Mesendoderm (in vitro differentiated cells): ENCODE measurements around the gene AP3D1.
"Not testable (repeated sequence)": the region's sequence is repeated elsewhere in the genome, so short reads cannot be mapped to it uniquely, and the experiment has no call there.

Source experiments
- DNase-seq: peaks from one replicate; pipeline ENCODE4 v3.0.0; 2013
- H2AK5ac ChIP-seq: 2 replicates; pipeline ENCODE4 v1.6.1; 2013; ENCODE audit warnings: low read length, inconsistent platforms
- H2BK120ac ChIP-seq: 2 replicates; pipeline ENCODE4 v1.6.1; 2013; ENCODE audit warnings: low read depth, mild to moderate bottlenecking, low read length, moderate library complexity, mixed read lengths
- H2BK15ac ChIP-seq: replicated peaks from 2 replicates; pipeline ENCODE4 v1.6.1; 2013; ENCODE audit warnings: low read depth, mild to moderate bottlenecking, moderate library complexity
- H2BK5ac ChIP-seq: 2 replicates; pipeline ENCODE4 v1.6.1; 2013; ENCODE audit warnings: low read length, inconsistent platforms
- H3K18ac ChIP-seq: 2 replicates; pipeline ENCODE4 v1.6.1; 2013; ENCODE audit warnings: mild to moderate bottlenecking, low read length, mixed read lengths
- H3K23ac ChIP-seq: one replicate; pipeline ENCODE4 v1.6.1; 2013; ENCODE audit warnings: low read length
- H3K27ac ChIP-seq: 2 replicates; pipeline ENCODE4 v1.5.1; 2013; ENCODE audit warnings: low read depth, mild to moderate bottlenecking, inconsistent platforms, low read length, moderate library complexity
- H3K27me3 ChIP-seq: 2 replicates; pipeline ENCODE4 v1.6.1; 2013; ENCODE audit warnings: low read length, control low read depth, mild to moderate bottlenecking, inconsistent platforms; ENCODE audit not compliant: insufficient read depth, poor library complexity
- H3K36me3 ChIP-seq: 2 replicates; pipeline ENCODE4 v1.6.1; 2013; ENCODE audit warnings: low read length, inconsistent platforms; ENCODE audit not compliant: control insufficient read depth, insufficient read depth
- H3K4ac ChIP-seq: one replicate; pipeline ENCODE4 v1.6.1; 2013; ENCODE audit warnings: low read depth, mild to moderate bottlenecking, low read length, moderate library complexity
- H3K4me1 ChIP-seq: 2 replicates; pipeline ENCODE4 v1.6.1; 2013; ENCODE audit warnings: low read depth, low read length, inconsistent platforms; ENCODE audit not compliant: control insufficient read depth
- H3K4me2 ChIP-seq: 2 replicates; pipeline ENCODE4 v1.6.1; 2013; ENCODE audit warnings: low read length
- H3K4me3 ChIP-seq: 2 replicates; pipeline ENCODE4 v1.5.1; 2013; ENCODE audit warnings: mild to moderate bottlenecking, low read length
- H3K56ac ChIP-seq: one replicate; pipeline ENCODE4 v1.6.1; 2013; ENCODE audit warnings: low read length
- H3K79me1 ChIP-seq: 2 replicates; pipeline ENCODE4 v1.6.1; 2013; ENCODE audit warnings: low read length, inconsistent platforms
- H3K79me2 ChIP-seq: 2 replicates; pipeline ENCODE4 v1.6.1; 2013; ENCODE audit warnings: mild to moderate bottlenecking, low read length; ENCODE audit not compliant: control insufficient read depth, insufficient read depth
- H3K9ac ChIP-seq: 2 replicates; pipeline ENCODE4 v1.6.1; 2013; ENCODE audit warnings: low read length, inconsistent platforms
- H4K5ac ChIP-seq: one replicate; pipeline ENCODE4 v1.6.1; 2013; ENCODE audit warnings: low read length
- H4K8ac ChIP-seq: one replicate; pipeline ENCODE4 v1.6.1; 2013; ENCODE audit warnings: low read depth, mild to moderate bottlenecking, control low read depth, low read length, moderate library complexity
- WGBS: extraction: QIAGEN DNeasy Blood & Tissue Kit; methylation state at CpG from one replicate; pipeline ENCODE4 v1.1.7; 2013; ENCODE audit warnings: low lambda C conversion rate, missing lambda C conversion rate; ENCODE audit not compliant: insufficient coverage; ENCODE audit errors: extremely low coverage; 5-methylcytosine and 5-hydroxymethylcytosine counted together

AP3D1 gene

GRCh38 chr19:2136796-2137195 is 14.6 kb downstream of the AP3D1 start:
- Histone ChIP-seq H3K4me3 (no peak overlapping the region), H3K4me2 (no peak overlapping the region), H2BK5ac (no peak overlapping the region), H4K8ac (no peak overlapping the region), H3K36me3 (peaks cover 17% of the 10 kb centered on the region), H3K27me3 (no peaks in the 10 kb centered on the region), H3K56ac (no peak overlapping the region), H2AK5ac (no peak overlapping the region), H2BK120ac (no peak overlapping the region), H3K9ac (no peak overlapping the region), H3K79me2 (peaks cover 29% of the 10 kb centered on the region), H2BK15ac (no peak overlapping the region), H3K4me1 (no peaks in the 10 kb centered on the region), H3K4ac (no peak overlapping the region), H3K27ac (no peak overlapping the region), H3K18ac (no peak overlapping the region), H3K23ac (no peak overlapping the region), H3K79me1 (peaks cover 18% of the 10 kb centered on the region), H4K5ac (no peak overlapping the region)
- WGBS: no CpG with 5 or more reads among the region's 23 CpGs
- DNase-seq: peak; percentile 9

GRCh38 chr19:2135474-2136402 is 15.6 kb downstream of the AP3D1 start:
- Histone ChIP-seq H3K56ac (no peak overlapping the region), H3K27ac (no peak overlapping the region), H3K9ac (no peak overlapping the region), H3K27me3 (no peaks in the 10 kb centered on the region), H3K79me1 (peaks cover 19% of the 10 kb centered on the region), H4K5ac (no peak overlapping the region), H2BK120ac (no peak overlapping the region), H4K8ac (no peak overlapping the region), H3K36me3 (peaks cover 17% of the 10 kb centered on the region), H3K79me2 (peaks cover 23% of the 10 kb centered on the region), H3K4me3 (no peak overlapping the region), H2AK5ac (no peak overlapping the region), H3K23ac (no peak overlapping the region), H2BK5ac (no peak overlapping the region), H3K4ac (no peak overlapping the region), H2BK15ac (no peak overlapping the region), H3K4me1 (no peaks in the 10 kb centered on the region), H3K18ac (no peak overlapping the region), H3K4me2 (no peak overlapping the region)
- no peak for DNase-seq
- no CpG with 5 or more reads among the region's 50 CpGs for WGBS

GRCh38 chr19:2132731-2133490 is 18.5 kb downstream of the AP3D1 start:
- no peak for DNase-seq
- Histone ChIP-seq H3K79me1 (peaks cover 16% of the 10 kb centered on the region), H3K4me3 (no peak overlapping the region), H3K4me2 (no peak overlapping the region), H3K27ac (no peak overlapping the region), H3K79me2 (peaks cover 8% of the 10 kb centered on the region), H2AK5ac (no peak overlapping the region), H4K5ac (no peak overlapping the region), H3K27me3 (no peaks in the 10 kb centered on the region), H3K4ac (no peak overlapping the region), H3K9ac (no peak overlapping the region), H3K18ac (no peak overlapping the region), H2BK5ac (no peak overlapping the region), H3K36me3 (peaks cover 16% of the 10 kb centered on the region), H3K23ac (no peak overlapping the region), H2BK120ac (no peak overlapping the region), H2BK15ac (no peak overlapping the region), H3K56ac (no peak overlapping the region), H3K4me1 (no peaks in the 10 kb centered on the region), H4K8ac (no peak overlapping the region)
- WGBS: no CpG with 5 or more reads among the region's 19 CpGs

- Histone ChIP-seq H2BK15ac (no peak overlapping the region), H3K4me1 (no peaks in the 10 kb centered on the region), H4K5ac (no peak overlapping the region), H3K4ac (no peak overlapping the region), H3K27ac (no peak overlapping the region), H2BK120ac (no peak overlapping the region), H3K79me1 (peaks cover 18% of the 10 kb centered on the region), H3K79me2 (peaks cover 5% of the 10 kb centered on the region), H3K18ac (no peak overlapping the region), H3K4me3 (no peak overlapping the region), H2AK5ac (no peak overlapping the region), H3K4me2 (no peak overlapping the region), H3K56ac (no peak overlapping the region), H4K8ac (no peak overlapping the region), H3K27me3 (no peaks in the 10 kb centered on the region), H2BK5ac (no peak overlapping the region), H3K23ac (no peak overlapping the region), H3K36me3 (peaks cover 16% of the 10 kb centered on the region), H3K9ac (no peak overlapping the region)
- no CpG with 5 or more reads among the region's 14 CpGs for WGBS
- DNase-seq: no peak
Observed at GRCh38 chr19:2132191-2132590, 19.2 kb downstream of the AP3D1 start.

- H3K79me2 ChIP-seq, H3K56ac ChIP-seq, H3K4ac ChIP-seq, DNase-seq, H3K18ac ChIP-seq, H4K8ac ChIP-seq, H3K27me3 ChIP-seq, H3K27ac ChIP-seq, H2AK5ac ChIP-seq, H3K4me3 ChIP-seq, H3K9ac ChIP-seq, H2BK120ac ChIP-seq, H3K4me1 ChIP-seq, H2BK5ac ChIP-seq, H4K5ac ChIP-seq, H3K23ac ChIP-seq, H3K4me2 ChIP-seq, H2BK15ac ChIP-seq: not testable (repeated sequence)
- peaks cover 18% of the 10 kb centered on the region for H3K79me1 ChIP-seq
- peaks cover 19% of the 10 kb centered on the region for H3K36me3 ChIP-seq
- no CpG with 5 or more reads among the region's 67 CpGs for WGBS
Observed at GRCh38 chr19:2131012-2131975, 20.1 kb downstream of the AP3D1 start.
